ENCODE data around the gene MKNK2.
"Not testable (repeated sequence)": the region's sequence is repeated elsewhere in the genome, so short reads cannot be mapped to it uniquely, and the experiment has no call there.

MKNK2 gene

GRCh38 chr19:1997353-1998233, 53.5 kb downstream of the MKNK2 start:
- DNase-seq (ENCODE audit: low read depth in 3 of 3, low spot score in 1 of 3) = no peak

- peak in 1 of 3 donors; percentile 25 for DNase-seq (ENCODE audit: low read depth in 3 of 3, low spot score in 1 of 3)
These were observed 58.2 kb downstream of the MKNK2 start for GRCh38 chr19:1992759-1993260.

DNA sequence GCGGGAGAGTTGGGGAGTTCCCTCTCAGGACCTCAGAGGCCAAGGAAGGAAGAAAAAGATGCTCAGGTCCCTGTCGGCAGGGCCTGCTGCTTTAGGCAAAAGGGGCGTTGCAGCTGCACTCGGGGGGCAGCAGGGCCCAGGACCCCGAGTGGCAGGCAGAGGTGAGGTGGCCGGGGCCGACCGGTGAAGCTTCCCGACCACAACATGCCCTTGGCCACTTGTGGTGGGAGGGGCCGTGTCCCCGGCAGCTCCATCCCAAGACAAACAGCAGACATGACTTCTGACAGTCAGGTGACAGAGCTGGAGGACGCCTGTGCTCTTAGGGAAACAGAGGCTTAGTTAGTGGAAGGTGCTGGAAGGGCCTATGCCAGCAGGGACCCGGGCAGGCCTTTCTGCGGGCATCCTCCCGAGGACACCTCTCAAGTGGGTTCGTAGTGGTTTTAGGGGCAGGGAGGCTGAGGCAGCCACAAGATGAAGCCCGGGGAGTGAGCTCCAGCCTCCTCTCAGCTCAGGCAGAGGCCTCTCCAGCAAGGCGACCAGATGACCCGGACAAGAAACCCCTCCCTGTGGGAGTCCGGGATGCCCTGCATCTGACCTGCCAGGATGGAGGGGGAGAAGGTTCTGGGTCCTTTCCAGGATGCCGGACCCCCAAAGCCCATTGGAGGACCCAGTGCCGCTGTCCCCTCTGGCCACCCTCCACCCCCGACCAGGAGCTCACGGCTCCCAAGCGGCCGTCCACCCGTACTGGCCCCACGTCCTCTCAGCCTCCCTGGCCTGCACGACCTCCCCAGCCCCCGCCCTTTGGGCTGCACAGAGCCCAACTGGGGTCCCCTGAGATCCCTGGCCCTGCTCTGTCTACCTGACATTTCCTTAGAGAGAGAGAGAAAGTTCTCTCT, 59.8 kb downstream of the MKNK2 start:
- DNase-seq (ENCODE audit: low read depth in 3 of 3, low spot score in 1 of 3) = no peak

- no peak for DNase-seq (ENCODE audit: low read depth in 3 of 3, low spot score in 1 of 3)
These were observed 60.6 kb downstream of the MKNK2 start for GRCh38 chr19:1990230-1991017.

GRCh38 chr19:1989513-1990229, 61.4 kb downstream of the MKNK2 start:
- DNase-seq (ENCODE audit: low read depth in 3 of 3, low spot score in 1 of 3) = no peak

GRCh38 chr19:1988464-1988863, 62.6 kb downstream of the MKNK2 start:
- DNase-seq (ENCODE audit: low read depth in 3 of 3, low spot score in 1 of 3) = not testable (repeated sequence)
